SK-N-SH treated with all-trans-retinoic acid at 6 μM for 48 hours (cell line): ENCODE data around the gene AZIN2.

Experiments used
- CSRNP3 ChIP-seq: fragments of 250-450 bp; sonication (Bioruptor Pico); IDR thresholded peaks from 2 replicates; pipeline ENCODE4 v1.5.1; 2021; ENCODE audit warnings: mild to moderate bottlenecking, moderate library complexity
- ESRRG ChIP-seq: fragments of 250-450 bp; sonication (Bioruptor Pico); IDR thresholded peaks from 2 replicates; pipeline ENCODE4 v1.6.1; 2021; ENCODE audit warnings: mild to moderate bottlenecking
- ISL1 ChIP-seq: fragments of 250-450 bp; sonication (Bioruptor Pico); IDR thresholded peaks from 2 replicates; pipeline ENCODE4 v2.1.2; 2022; ENCODE audit warnings: mild to moderate bottlenecking, moderate library complexity
- SNAI2 ChIP-seq: fragments of 250-450 bp; sonication (Bioruptor Pico); IDR thresholded peaks from 2 replicates; pipeline ENCODE4 v1.5.0; 2020; ENCODE audit warnings: mild to moderate bottlenecking, moderate library complexity
- TSHZ2 ChIP-seq: fragments of 250-450 bp; sonication (Bioruptor Pico); IDR thresholded peaks from 2 replicates; pipeline ENCODE4 v1.5.0; 2020; ENCODE audit warnings: mild to moderate bottlenecking, moderate library complexity
- ZNF70 ChIP-seq: fragments of 450-650 bp; formaldehyde crosslinking; IDR thresholded peaks from 2 replicates; pipeline ENCODE4 v1.5.0; 2020; ENCODE audit warnings: mild to moderate bottlenecking, moderate library complexity
- TF ChIP-seq, protein P1 (sequence below): fragments of 250-450 bp; sonication (Bioruptor Pico); IDR thresholded peaks from 2 replicates; pipeline ENCODE4 v1.8.0; 2020; ENCODE audit warnings: mild to moderate bottlenecking, moderate library complexity, borderline replicate concordance

DNA sequence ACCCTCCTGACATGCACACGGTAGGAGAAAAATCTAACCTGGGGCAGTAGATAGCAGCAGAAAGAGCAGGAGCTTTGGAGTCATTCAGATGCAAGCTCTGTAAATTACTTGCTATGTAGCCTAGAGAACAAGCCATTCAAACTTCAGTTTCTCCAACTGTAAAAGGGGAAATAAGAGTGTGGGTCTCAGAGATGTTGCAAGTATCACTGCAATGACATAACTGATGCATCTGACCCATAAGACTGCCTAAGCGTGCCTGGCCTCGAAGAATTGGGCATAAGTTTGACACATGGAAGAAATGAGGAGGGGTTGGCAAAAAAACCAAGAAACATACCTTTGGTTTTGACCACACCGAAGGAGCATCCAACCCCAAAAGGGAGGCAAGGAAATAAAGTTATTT, 49.4 kb upstream of the AZIN2 start:
- TF ChIP-seq CSRNP3 (CRISPR knock-in tag) (no peak), ZNF70 (CRISPR knock-in tag) (no peak), TSHZ2 (CRISPR knock-in tag) (no peak), SNAI2 (CRISPR knock-in tag) (no peak), ESRRG (CRISPR knock-in tag) (no peak), ISL1 (CRISPR knock-in tag) (no peak)
- TF ChIP-seq, protein P1, sequence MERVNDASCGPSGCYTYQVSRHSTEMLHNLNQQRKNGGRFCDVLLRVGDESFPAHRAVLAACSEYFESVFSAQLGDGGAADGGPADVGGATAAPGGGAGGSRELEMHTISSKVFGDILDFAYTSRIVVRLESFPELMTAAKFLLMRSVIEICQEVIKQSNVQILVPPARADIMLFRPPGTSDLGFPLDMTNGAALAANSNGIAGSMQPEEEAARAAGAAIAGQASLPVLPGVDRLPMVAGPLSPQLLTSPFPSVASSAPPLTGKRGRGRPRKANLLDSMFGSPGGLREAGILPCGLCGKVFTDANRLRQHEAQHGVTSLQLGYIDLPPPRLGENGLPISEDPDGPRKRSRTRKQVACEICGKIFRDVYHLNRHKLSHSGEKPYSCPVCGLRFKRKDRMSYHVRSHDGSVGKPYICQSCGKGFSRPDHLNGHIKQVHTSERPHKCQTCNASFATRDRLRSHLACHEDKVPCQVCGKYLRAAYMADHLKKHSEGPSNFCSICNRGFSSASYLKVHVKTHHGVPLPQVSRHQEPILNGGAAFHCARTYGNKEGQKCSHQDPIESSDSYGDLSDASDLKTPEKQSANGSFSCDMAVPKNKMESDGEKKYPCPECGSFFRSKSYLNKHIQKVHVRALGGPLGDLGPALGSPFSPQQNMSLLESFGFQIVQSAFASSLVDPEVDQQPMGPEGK (CRISPR knock-in tag): no peak
